Measurements from ENCODE around the gene SEC14L2. TPM values are rescaled to one million over a fixed set of nuclear protein-coding genes. Genes with fewer than 3 reads are reported as not detected.

SEC14L2 gene
- total and polyA plus RNA-seq, 2 donors (not counting 1 experiment from before 2014, with no cell fraction given): 0.24 to 0.67 TPM

GRCh38 chr22:30452861-30453260 lies 56.0 kb downstream of the SEC14L2 start:
- Histone ChIP-seq H3K4me1 (ENCODE audit: control insufficient read depth in 2 of 2, insufficient read depth in 2 of 2, low read length in 2 of 2) (no peaks in the 10 kb centered on the region), H3K9me3 (ENCODE audit: control extremely low read depth in 1 of 3, control insufficient read depth in 2 of 3, insufficient read depth in 1 of 3, low read length in 2 of 3) (peaks cover 0 to 5% (median 0%) of the 10 kb centered on the region in 3 donors), H4K20me1 (ENCODE audit: control insufficient read depth, insufficient read depth, low read length, poor library complexity, severe bottlenecking) (no peaks in the 10 kb centered on the region), H3K4me3 (ENCODE audit: control extremely low read depth in 1 of 5, extremely low read depth in 1 of 5, insufficient read depth in 1 of 5, low read depth in 2 of 5, low read length in 4 of 5) (no peak overlapping the region), H3K27ac (ENCODE audit: low read length in 2 of 2) (no peak overlapping the region), H3K79me2 (ENCODE audit: control insufficient read depth, insufficient read depth, low read length) (no peaks in the 10 kb centered on the region), H3K36me3 (replicated peaks in 1 of 2; ENCODE audit: control extremely low read depth in 1 of 2, control insufficient read depth in 1 of 2, extremely low read depth in 1 of 2, insufficient read depth in 2 of 2, low read length in 1 of 2) (no peaks in the 10 kb centered on the region), H2AFZ (ENCODE audit: insufficient read depth, low read depth, low read length, poor library complexity, severe bottlenecking) (no peak overlapping the region), H3K4me2 (replicated peaks; ENCODE audit: low read depth, low read length, poor library complexity, severe bottlenecking) (no peak overlapping the region), H3K27me3 (replicated peaks in 1 of 4; ENCODE audit: control extremely low read depth in 1 of 4, control insufficient read depth in 3 of 4, insufficient read depth in 4 of 4, low read length in 3 of 4) (peaks cover 0 to 9% (median 0%) of the 10 kb centered on the region in 4 experiments), H3K9ac (ENCODE audit: low read length) (no peak overlapping the region)
- TF ChIP-seq, protein P1, sequence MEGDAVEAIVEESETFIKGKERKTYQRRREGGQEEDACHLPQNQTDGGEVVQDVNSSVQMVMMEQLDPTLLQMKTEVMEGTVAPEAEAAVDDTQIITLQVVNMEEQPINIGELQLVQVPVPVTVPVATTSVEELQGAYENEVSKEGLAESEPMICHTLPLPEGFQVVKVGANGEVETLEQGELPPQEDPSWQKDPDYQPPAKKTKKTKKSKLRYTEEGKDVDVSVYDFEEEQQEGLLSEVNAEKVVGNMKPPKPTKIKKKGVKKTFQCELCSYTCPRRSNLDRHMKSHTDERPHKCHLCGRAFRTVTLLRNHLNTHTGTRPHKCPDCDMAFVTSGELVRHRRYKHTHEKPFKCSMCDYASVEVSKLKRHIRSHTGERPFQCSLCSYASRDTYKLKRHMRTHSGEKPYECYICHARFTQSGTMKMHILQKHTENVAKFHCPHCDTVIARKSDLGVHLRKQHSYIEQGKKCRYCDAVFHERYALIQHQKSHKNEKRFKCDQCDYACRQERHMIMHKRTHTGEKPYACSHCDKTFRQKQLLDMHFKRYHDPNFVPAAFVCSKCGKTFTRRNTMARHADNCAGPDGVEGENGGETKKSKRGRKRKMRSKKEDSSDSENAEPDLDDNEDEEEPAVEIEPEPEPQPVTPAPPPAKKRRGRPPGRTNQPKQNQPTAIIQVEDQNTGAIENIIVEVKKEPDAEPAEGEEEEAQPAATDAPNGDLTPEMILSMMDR (IDR thresholded peaks at IDR 0.05): no peak
- TF ChIP-seq EZH2 (IDR thresholded peaks at IDR 0.05; ENCODE audit: borderline replicate concordance, insufficient read depth, low read depth, low read length, poor library complexity, severe bottlenecking): no peak
- DNase-seq (no peak), ATAC-seq (ENCODE audit: low read depth) (no peak)
- Mint-ChIP-seq H3K27me3 (peaks cover 22% of the 10 kb centered on the region), H3K9me3 (ENCODE audit: insufficient read depth) (no peaks in the 10 kb centered on the region), H3K4me1 (no peaks in the 10 kb centered on the region), H3K27ac (no peak overlapping the region), H3K4me3 (no peak overlapping the region)
- POLR2A ChIA-PET: no interaction called here
- intact Hi-C loops (cut with micrococcal nuclease): no loop called here
- 57% methylated on average over 2 of the region's 6 CpGs for WGBS (ENCODE audit: insufficient coverage)
- CTCF ChIA-PET: no interaction called here

- ChIA-PET CTCF (no interaction called here), POLR2A (no interaction called here)
- no peaks in the 10 kb centered on the region for H3K9me3 Mint-ChIP-seq (ENCODE audit: insufficient read depth)
- H3K9ac ChIP-seq (ENCODE audit: low read length): no peak overlapping the region
- peaks cover 0 to 7% (median 0%) of the 10 kb centered on the region in 4 experiments for H3K27me3 ChIP-seq (replicated peaks in 1 of 4; ENCODE audit: control extremely low read depth in 1 of 4, control insufficient read depth in 3 of 4, insufficient read depth in 4 of 4, low read length in 3 of 4)
- TF ChIP-seq, protein P1 (IDR thresholded peaks at IDR 0.05): no peak
- TF ChIP-seq EZH2 (IDR thresholded peaks at IDR 0.05; ENCODE audit: borderline replicate concordance, insufficient read depth, low read depth, low read length, poor library complexity, severe bottlenecking): no peak
- no peaks in the 10 kb centered on the region for H3K4me1 Mint-ChIP-seq
- no peaks in the 10 kb centered on the region for H3K79me2 ChIP-seq (ENCODE audit: control insufficient read depth, insufficient read depth, low read length)
- ATAC-seq (ENCODE audit: low read depth) (no peak), DNase-seq (no peak)
- H3K4me3 Mint-ChIP-seq: no peak overlapping the region
- no peak overlapping the region for H2AFZ ChIP-seq (ENCODE audit: insufficient read depth, low read depth, low read length, poor library complexity, severe bottlenecking)
- no peaks in the 10 kb centered on the region for H4K20me1 ChIP-seq (ENCODE audit: control insufficient read depth, insufficient read depth, low read length, poor library complexity, severe bottlenecking)
- H3K36me3 ChIP-seq (replicated peaks in 1 of 2; ENCODE audit: control extremely low read depth in 1 of 2, control insufficient read depth in 1 of 2, extremely low read depth in 1 of 2, insufficient read depth in 2 of 2, low read length in 1 of 2): no peaks in the 10 kb centered on the region
- no peaks in the 10 kb centered on the region for H3K4me1 ChIP-seq (ENCODE audit: control insufficient read depth in 2 of 2, insufficient read depth in 2 of 2, low read length in 2 of 2)
- WGBS (ENCODE audit: insufficient coverage): 70% methylated on average over 3 of the region's 6 CpGs
- H3K4me2 ChIP-seq (replicated peaks; ENCODE audit: low read depth, low read length, poor library complexity, severe bottlenecking): no peak overlapping the region
- intact Hi-C loops (cut with micrococcal nuclease): no loop called here
- no peak overlapping the region for H3K27ac ChIP-seq (ENCODE audit: low read length in 2 of 2)
- H3K27me3 Mint-ChIP-seq: peaks cover 20% of the 10 kb centered on the region
- no peak overlapping the region for H3K27ac Mint-ChIP-seq
- H3K4me3 ChIP-seq (ENCODE audit: control extremely low read depth in 1 of 5, extremely low read depth in 1 of 5, insufficient read depth in 1 of 5, low read depth in 2 of 5, low read length in 4 of 5): no peak overlapping the region
- peaks cover 0 to 5% (median 0%) of the 10 kb centered on the region in 3 donors for H3K9me3 ChIP-seq (ENCODE audit: control extremely low read depth in 1 of 3, control insufficient read depth in 2 of 3, insufficient read depth in 1 of 3, low read length in 2 of 3)
Observed at GRCh38 chr22:30453731-30454510, 57.1 kb downstream of the SEC14L2 start.
